WTC11 (cell line): ENCODE data around the gene HNRNPUL2. TPM values are rescaled to one million over a fixed set of nuclear protein-coding genes. Genes with fewer than 3 reads are reported as not detected.

Source experiments
- ATAC-seq: fragments of 200-7000 bp; cut with Tn5 transposase; 2 replicates; pipeline ENCODE4 v1.10.0; 2021; ENCODE audit warnings: mild to moderate bottlenecking, moderate library complexity
- CTCF ChIA-PET: fragments of 300-600 bp; sonication (Branson Sonifier 250); formaldehyde crosslinking; loops from one replicate; lab custom pipeline; 2021; ENCODE audit warnings: antibody characterized with exemption; lab: Charles Lee
- POLR2A ChIA-PET: fragments of 350-600 bp; sonication (Branson Sonifier 250); formaldehyde crosslinking; loops from one replicate; lab custom pipeline; 2021; ENCODE audit warnings: antibody characterized with exemption; lab: Charles Lee
- DNase-seq: peaks from one replicate; pipeline ENCODE4 v3.0.0; 2021; ENCODE audit warnings: low spot score
- H3K27ac Mint-ChIP-seq: 2 replicates; pipeline ENCODE4 v1.8.0; 2021; ENCODE audit warnings: mixed read lengths
- H3K27me3 Mint-ChIP-seq: 2 replicates; pipeline ENCODE4 v1.8.0; 2021; ENCODE audit warnings: low read depth, mild to moderate bottlenecking, moderate library complexity, mixed read lengths
- H3K36me3 Mint-ChIP-seq: 2 replicates; pipeline ENCODE4 v1.8.0; 2021; ENCODE audit warnings: mixed read lengths
- H3K4me1 Mint-ChIP-seq: 2 replicates; pipeline ENCODE4 v1.8.0; 2022; ENCODE audit warnings: mixed read lengths
- H3K4me3 Mint-ChIP-seq: 2 replicates; pipeline ENCODE4 v1.8.0; 2021; ENCODE audit warnings: mild to moderate bottlenecking, moderate library complexity, mixed read lengths
- H3K9me3 Mint-ChIP-seq: 2 replicates; pipeline ENCODE4 v1.8.0; 2021; ENCODE audit warnings: mixed read lengths
- ARID4B ChIP-seq: sonication (generic); formaldehyde crosslinking; IDR thresholded peaks from 2 replicates; pipeline ENCODE4 v1.8.0; 2023; ENCODE audit warnings: missing genetic modification reagents, mild to moderate bottlenecking, borderline replicate concordance
- ATF3 ChIP-seq: sonication (generic); formaldehyde crosslinking; conservative IDR thresholded peaks from 2 replicates; pipeline ENCODE4 v1.8.1; 2022; ENCODE audit warnings: mild to moderate bottlenecking, missing genetic modification reagents
- CBFB ChIP-seq: sonication (generic); formaldehyde crosslinking; IDR thresholded peaks from 2 replicates; pipeline ENCODE4 v1.8.1; 2022; ENCODE audit warnings: mild to moderate bottlenecking, low read depth, missing genetic modification reagents
- E2F5 ChIP-seq: sonication (generic); formaldehyde crosslinking; IDR thresholded peaks from 2 replicates; pipeline ENCODE4 v1.8.1; 2022; ENCODE audit warnings: mild to moderate bottlenecking, moderate library complexity, missing genetic modification reagents
- FOXP4 ChIP-seq: sonication (generic); formaldehyde crosslinking; IDR thresholded peaks from 2 replicates; pipeline ENCODE4 v1.8.0; 2022; ENCODE audit warnings: mild to moderate bottlenecking, missing genetic modification reagents
- HMGXB4 ChIP-seq: sonication (generic); formaldehyde crosslinking; IDR thresholded peaks from 2 replicates; pipeline ENCODE4 v1.8.1; 2023; ENCODE audit warnings: mild to moderate bottlenecking, moderate library complexity, missing genetic modification reagents
- IRF1 ChIP-seq: sonication (generic); formaldehyde crosslinking; IDR thresholded peaks from 2 replicates; pipeline ENCODE4 v1.8.0; 2023; ENCODE audit warnings: missing genetic modification reagents
- JUN ChIP-seq: sonication (generic); formaldehyde crosslinking; IDR thresholded peaks from 2 replicates; pipeline ENCODE4 v1.8.0; 2023; ENCODE audit warnings: mild to moderate bottlenecking, missing genetic modification reagents
- MAX ChIP-seq: sonication (generic); formaldehyde crosslinking; IDR thresholded peaks from 2 replicates; pipeline ENCODE4 v1.8.0; 2022; ENCODE audit warnings: mild to moderate bottlenecking, missing genetic modification reagents
- NFE2L1 ChIP-seq: sonication (generic); formaldehyde crosslinking; IDR thresholded peaks from 2 replicates; pipeline ENCODE4 v1.8.1; 2023; ENCODE audit warnings: missing genetic modification reagents
- NR1H2 ChIP-seq: sonication (generic); formaldehyde crosslinking; IDR thresholded peaks from 2 replicates; pipeline ENCODE4 v1.9.0; 2021; ENCODE audit warnings: mild to moderate bottlenecking, moderate library complexity, missing genetic modification reagents
- PREB ChIP-seq: sonication (generic); formaldehyde crosslinking; IDR thresholded peaks from 2 replicates; pipeline ENCODE4 v1.8.1; 2022; ENCODE audit warnings: mild to moderate bottlenecking, missing genetic modification reagents, moderate library complexity, borderline replicate concordance
- PRRX2 ChIP-seq: fragments of 250-450 bp; sonication (Bioruptor Pico); IDR thresholded peaks from 2 replicates; pipeline ENCODE4 v1.8.0; 2021; ENCODE audit warnings: mild to moderate bottlenecking
- TCF7 ChIP-seq: sonication (generic); formaldehyde crosslinking; IDR thresholded peaks from 2 replicates; pipeline ENCODE4 v1.8.0; 2022; ENCODE audit warnings: mild to moderate bottlenecking, low read depth, missing genetic modification reagents, moderate library complexity
- ZBTB21 ChIP-seq: sonication (generic); formaldehyde crosslinking; IDR thresholded peaks from 2 replicates; pipeline ENCODE4 v1.8.1; 2023; ENCODE audit warnings: mild to moderate bottlenecking, missing genetic modification reagents, borderline replicate concordance
- ZNF138 ChIP-seq: sonication (generic); formaldehyde crosslinking; conservative IDR thresholded peaks from 2 replicates; pipeline ENCODE4 v1.8.1; 2022; ENCODE audit warnings: mild to moderate bottlenecking, moderate library complexity, missing genetic modification reagents
- ZNF263 ChIP-seq: sonication (generic); formaldehyde crosslinking; IDR thresholded peaks from 2 replicates; pipeline ENCODE4 v1.8.1; 2022; ENCODE audit warnings: low read depth, mild to moderate bottlenecking, moderate library complexity, missing genetic modification reagents
- ZNF396 ChIP-seq: fragments of 250-450 bp; sonication (Bioruptor Pico); IDR thresholded peaks from 2 replicates; pipeline ENCODE4 v1.8.0; 2021; ENCODE audit warnings: mild to moderate bottlenecking, moderate library complexity, borderline replicate concordance
- ZNF532 ChIP-seq: fragments of 250-450 bp; sonication (Bioruptor Pico); IDR thresholded peaks from 2 replicates; pipeline ENCODE4 v1.9.0; 2021; ENCODE audit warnings: mild to moderate bottlenecking, borderline replicate concordance
- total RNA-seq: library from RNA; stranded (reverse); gene quantifications from 3 replicates; pipeline ENCODE4 v1.2.3, GENCODE V29; 2021

HNRNPUL2 gene
- total RNA-seq, 1 experiment from 2014 or later = 42.1 TPM

GRCh38 chr11:62726156-62726914 lies 922 bp downstream of the HNRNPUL2 start:
- H3K4me3 Mint-ChIP-seq = peak overlapping the region; percentile 98
- POLR2A ChIA-PET = interaction anchor here (1.0 to 4.2 kb wide), 11 partner anchors 17 to 125 kb away, joined by 3 to 34 read pairs (median 9); partner anchors contain the start of genes BSCL2, C11orf98, CSKMT and GNG3
- H3K27ac Mint-ChIP-seq = peak overlapping the region; percentile 31
- peaks cover 25% of the 10 kb centered on the region for H3K4me1 Mint-ChIP-seq
- TF ChIP-seq JUN (CRISPR knock-in tag) (no peak), PRRX2 (CRISPR knock-in tag) (no peak), E2F5 (CRISPR knock-in tag) (no peak), TCF7 (CRISPR knock-in tag) (peak; percentile 14; the same call in 1 of the 2 replicates), ZNF532 (no peak), HMGXB4 (CRISPR knock-in tag) (no peak; the same call in 1 of the 2 replicates), ZNF138 (CRISPR knock-in tag) (no peak), NFE2L1 (CRISPR knock-in tag) (no peak), PREB (CRISPR knock-in tag) (no peak), ARID4B (peak; percentile 7; the same call in 1 of the 2 replicates), ZNF263 (CRISPR knock-in tag) (peak; percentile 39; the same call in 1 of the 2 replicates), CBFB (no peak), ZNF396 (CRISPR knock-in tag) (no peak), IRF1 (CRISPR knock-in tag) (no peak), FOXP4 (CRISPR knock-in tag) (0 out of 2 replicates have a peak, but pooled peaks have one; percentile 23), MAX (CRISPR knock-in tag) (no peak), NR1H2 (CRISPR knock-in tag) (no peak), ATF3 (CRISPR knock-in tag) (no peak), ZBTB21 (CRISPR knock-in tag) (no peak)
- peaks cover 4% of the 10 kb centered on the region; the same call in 1 of the 2 replicates for H3K27me3 Mint-ChIP-seq
- CTCF ChIA-PET = interaction anchor here (1.1 to 7.6 kb wide), 9 partner anchors 27 to 166 kb away, joined by 3 to 59 read pairs (median 6); partner anchors contain the start of genes POLR2G, STX5, TAF6L and TMEM179B
- DNase-seq (no peak), ATAC-seq (no peak)
- H3K36me3 Mint-ChIP-seq = peaks cover 46% of the 10 kb centered on the region
- no peaks in the 10 kb centered on the region for H3K9me3 Mint-ChIP-seq
